GM18861 (cell line): ENCODE results near the gene ADORA1.

ENCODE experiments used
- ATAC-seq: cut with Tn5 transposase; IDR thresholded peaks from one replicate; pipeline ENCODE4 v1.9.1; 2021; ENCODE audit not compliant: unreplicated experiment

ADORA1 gene

GRCh38 chr1:203093754-203094410 lies 33.6 kb upstream of the ADORA1 start:
- ATAC-seq: no peak

DNA sequence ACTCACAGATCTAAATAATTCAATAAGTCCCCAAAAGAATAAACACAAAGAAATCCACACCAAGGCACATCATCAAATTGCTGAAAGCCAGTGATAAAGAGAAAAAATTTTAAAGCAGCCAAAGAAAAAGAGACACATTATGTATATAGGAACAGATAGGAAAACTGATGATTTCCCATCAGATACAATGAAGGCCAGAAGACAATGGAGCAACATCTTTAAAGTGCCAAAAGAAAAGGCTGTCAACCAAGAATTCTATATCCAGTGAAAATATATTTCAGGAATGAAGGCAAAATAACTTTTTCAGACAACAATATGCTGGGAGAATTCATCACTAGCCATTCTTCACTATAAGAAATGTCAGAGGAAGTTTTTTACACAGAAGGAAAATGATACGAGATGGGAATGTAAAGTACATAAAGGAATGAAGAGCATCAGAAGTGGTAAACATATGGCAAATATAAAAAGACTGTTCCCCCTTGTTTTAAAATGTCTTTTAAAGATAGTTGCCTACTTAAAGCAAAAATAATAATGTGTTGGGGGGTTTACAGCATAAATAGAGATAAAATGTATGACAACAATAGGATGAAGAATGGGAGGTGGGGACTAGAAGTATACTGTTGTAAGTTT lies 32.4 kb upstream of the ADORA1 start:
- no peak for ATAC-seq

DNA sequence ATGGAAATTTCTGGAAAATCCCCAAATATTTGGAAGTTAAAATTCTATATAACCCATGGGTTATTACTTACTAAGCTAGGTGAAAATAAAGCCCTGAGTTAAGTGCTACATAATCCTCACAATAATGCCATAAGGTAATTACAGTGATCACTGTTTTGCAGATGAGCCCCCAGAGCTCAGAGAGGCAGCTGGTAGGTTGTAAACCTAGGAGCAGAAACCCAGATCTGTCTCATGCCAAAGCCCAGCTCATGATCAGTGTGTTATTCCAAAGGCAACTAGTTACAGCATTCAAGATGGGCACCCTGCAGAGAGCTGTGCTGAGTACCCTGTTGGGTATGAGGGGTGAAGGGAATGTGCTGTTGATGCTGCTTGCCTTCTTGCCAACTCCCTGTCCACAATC lies 31.0 kb upstream of the ADORA1 start:
- no peak for ATAC-seq

DNA sequence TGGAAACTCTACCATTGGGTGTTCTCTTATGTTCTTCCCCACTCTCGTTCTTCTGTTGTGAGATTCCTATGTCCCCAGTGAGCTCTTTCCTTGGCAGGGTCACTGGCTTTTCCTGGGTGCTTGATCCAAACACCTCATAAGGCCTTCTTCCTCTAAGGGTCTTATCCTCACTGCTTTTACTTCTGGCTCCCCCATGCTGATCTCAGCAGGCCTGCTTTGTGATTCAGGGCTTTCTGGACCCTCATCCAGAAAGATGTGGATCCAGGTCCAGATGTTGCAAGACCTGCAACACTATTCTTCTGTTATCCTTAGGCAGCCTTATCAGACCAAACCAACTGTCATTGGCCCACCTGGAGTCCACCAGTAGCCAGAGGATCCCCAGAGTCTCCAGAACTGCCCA lies 30.5 kb upstream of the ADORA1 start:
- no peak for ATAC-seq

GRCh38 chr1:203098445-203098844 lies 29.1 kb upstream of the ADORA1 start:
- ATAC-seq: no peak

DNA sequence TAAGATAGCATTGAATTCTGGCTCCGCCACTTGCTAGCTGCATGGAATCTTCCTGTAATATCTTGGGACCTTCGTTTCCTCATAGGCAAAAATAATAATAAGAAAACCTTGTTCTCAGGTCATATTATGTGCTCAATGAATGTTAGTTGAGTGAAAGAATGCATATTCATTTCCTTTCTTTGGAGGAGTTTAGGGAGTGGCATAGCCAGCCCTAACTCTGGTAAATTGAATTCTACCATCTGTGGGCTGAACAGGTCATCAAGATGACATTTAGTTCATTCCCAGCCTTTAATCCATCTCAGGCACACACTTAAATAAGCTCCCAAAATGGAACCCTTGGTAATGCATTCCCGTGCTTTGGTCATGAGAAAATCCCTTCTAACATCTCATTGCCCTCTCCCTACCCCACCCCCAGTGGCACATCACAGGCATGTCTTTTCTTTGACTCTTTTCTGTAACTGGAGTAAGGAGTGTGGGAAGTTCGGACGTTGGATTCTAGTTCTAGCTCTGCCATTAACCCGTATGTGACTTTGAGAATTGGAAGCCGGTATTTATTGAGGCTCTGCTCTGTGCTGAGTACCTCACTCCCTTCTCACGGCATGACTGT lies 28.5 kb upstream of the ADORA1 start:
- ATAC-seq: no peak

GRCh38 chr1:203099805-203100515 lies 27.6 kb upstream of the ADORA1 start:
- ATAC-seq: no peak

- ATAC-seq: no peak
These were observed 27.0 kb upstream of the ADORA1 start for GRCh38 chr1:203100516-203100869.

DNA sequence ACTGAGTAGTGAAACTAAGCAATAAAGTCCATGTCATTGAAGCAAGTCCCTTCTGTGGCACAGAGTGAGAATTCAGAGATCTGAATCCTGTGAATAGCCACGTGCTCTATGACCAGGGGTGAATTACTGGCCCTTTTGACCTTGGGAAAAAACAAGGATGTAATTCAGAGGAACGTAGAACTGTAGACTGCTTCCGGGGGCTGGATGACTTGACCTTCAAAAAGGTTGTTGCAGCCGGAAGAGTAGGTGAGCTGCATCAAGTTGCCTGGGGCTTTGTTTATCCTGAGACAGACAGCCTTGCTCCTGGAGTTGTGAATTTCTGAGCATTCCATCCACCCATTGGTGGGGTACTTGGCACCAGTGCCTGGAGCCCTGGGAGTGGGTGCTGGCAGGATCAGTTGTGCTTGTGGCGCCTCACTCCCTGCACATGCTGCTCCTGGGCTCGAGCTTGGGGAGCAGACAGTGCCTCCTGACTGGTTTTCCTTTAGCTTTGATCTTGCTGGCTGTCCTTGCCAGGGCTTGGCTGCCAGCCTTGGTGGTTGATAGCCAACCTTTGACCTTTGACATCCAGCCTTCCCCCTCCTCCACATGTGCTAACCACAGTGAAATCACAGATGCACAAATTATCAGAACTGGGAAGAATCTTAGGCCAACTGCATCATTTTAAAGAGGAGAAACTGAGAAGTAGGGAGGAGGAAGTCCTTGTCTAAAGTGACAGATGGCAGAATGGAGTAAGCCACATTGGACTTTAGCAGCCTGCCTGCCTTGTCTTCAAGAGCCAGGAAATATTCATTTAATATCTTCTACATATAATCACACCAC lies 25.5 kb upstream of the ADORA1 start:
- ATAC-seq: no peak

DNA sequence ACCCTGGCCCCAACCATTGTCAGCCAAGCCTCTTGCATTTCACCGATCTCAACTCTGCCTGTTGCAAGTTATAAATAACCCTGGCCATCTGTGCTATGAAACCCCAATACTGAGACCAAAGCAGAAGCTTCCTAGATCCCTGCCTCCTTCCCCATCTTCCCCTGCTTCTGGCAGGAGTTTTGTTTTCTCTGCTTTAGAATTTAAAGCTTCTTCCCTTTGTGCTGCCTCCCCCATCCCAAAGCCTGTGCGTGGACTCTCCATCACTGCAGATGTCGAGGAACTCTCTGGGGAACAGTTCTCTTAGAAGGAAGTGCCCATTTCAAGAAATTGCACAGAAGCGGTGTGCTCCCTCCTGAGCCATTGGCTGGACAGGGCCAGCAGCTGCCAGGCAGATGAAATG lies 24.3 kb upstream of the ADORA1 start:
- no peak for ATAC-seq

GRCh38 chr1:203103829-203104495 lies 23.6 kb upstream of the ADORA1 start:
- ATAC-seq: no peak

DNA sequence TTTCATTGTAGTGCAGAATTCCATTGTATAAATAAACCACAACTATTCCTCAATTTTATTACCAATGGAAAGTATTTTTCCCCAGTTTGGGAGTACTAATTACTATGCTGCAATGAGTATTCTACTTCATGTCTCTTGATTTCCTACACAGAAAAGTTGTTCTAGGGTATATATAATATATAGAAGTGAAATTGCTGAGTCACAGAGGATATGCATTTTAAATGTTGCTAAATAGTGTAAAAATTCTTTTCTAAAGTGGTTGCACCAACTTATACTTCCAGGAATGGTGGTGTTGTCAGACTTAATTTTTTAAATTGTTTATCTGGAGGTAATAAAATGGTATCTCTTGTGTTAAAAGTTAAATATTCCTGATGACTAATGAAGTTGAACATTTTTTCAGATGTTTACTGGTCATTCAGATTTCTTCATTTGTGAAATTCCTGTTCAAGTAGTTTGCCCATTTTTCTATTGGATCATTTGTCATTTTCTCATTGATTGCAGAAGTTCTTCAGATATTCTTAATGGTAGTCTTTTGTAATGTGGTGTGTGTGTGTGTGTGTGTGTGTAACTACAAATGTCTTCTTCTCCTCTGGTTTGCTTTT lies 22.6 kb upstream of the ADORA1 start:
- no peak for ATAC-seq

DNA sequence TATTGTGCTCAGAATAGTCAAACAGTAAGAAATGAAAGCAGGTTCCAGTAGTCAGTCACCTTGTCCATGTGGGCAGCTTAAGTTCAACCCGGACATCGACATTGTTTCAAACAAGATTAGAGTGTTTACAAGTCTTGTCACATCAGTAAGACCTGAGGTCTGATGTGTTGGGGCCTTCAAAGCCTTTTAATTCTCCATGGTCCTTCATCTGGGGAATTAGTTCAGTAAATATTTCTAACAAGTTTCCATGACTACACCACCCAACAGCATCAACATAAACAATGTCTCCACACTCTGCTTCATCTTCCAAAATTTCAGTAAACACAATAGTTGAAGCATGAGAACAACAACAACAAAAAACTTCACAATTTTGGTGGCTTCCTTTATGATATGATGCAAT lies 15.1 kb upstream of the ADORA1 start:
- no peak for ATAC-seq

DNA sequence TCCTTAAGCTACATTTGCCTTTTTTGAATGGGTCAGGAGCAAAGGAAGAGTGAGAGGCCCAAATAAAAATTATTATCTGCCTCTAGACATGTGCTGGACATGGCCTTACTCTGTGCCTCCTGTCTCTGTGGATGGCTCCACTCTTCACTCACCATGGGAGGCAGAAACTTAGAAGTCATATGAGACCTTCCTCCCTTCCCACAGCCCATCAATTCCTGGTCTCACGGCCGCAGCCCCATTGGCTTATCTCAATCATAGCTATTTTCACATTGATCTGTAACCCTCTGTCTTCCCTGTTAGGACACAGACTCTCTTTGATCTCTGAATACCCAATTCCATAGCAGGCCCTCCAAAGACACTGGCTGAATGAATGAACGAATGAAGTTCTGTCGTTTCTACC lies 14.2 kb upstream of the ADORA1 start:
- no peak for ATAC-seq

GRCh38 chr1:203114202-203114601 lies 13.3 kb upstream of the ADORA1 start:
- no peak for ATAC-seq

GRCh38 chr1:203116091-203116820 lies 11.3 kb upstream of the ADORA1 start:
- no peak for ATAC-seq

DNA sequence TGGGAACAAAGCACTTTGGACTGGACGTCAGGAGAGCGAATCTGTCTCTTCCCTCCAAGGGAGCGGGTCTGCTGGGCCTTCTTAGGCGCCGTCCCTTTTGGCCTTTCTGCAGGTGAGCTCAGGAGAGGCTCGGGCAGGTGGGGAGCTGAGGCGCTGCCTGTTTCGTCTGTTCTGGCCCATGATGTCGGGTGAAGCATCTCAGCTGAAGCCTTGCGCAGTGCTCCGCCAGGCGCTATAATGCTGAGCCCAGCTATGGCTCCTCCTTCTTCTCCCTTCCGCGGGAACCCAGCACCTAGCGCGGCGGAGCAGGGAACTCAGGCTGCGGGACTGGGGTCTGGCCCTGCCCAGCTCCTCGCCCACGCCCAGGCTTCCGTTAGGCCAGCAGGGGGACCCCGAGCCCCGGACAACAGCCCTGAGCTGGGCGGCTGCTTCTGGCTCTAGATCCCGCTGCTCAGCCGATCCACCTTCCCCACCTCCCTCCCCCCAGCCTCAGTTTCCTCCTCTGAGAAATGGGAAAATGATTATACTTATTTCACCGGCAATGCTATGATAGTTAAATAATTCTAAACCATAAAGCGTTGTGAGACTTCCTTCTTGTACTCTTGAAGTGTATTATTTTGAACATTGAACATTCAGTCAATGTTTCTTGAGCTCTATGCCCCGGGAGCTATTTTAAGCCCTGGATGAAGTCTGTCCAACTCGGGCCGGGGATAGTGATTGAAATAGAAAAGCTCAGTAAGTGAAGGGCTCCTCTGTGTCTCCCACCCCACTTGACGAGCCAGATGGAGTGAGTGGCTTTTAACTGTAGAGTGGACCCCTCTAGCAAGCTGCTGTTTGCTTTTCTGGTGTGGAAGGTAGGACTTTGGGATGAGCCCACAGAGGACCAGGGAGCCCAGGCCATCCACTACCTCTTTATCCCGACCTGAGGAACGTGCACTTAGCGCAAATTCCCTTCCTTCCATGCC lies 9.6 kb upstream of the ADORA1 start:
- ATAC-seq: no peak

DNA sequence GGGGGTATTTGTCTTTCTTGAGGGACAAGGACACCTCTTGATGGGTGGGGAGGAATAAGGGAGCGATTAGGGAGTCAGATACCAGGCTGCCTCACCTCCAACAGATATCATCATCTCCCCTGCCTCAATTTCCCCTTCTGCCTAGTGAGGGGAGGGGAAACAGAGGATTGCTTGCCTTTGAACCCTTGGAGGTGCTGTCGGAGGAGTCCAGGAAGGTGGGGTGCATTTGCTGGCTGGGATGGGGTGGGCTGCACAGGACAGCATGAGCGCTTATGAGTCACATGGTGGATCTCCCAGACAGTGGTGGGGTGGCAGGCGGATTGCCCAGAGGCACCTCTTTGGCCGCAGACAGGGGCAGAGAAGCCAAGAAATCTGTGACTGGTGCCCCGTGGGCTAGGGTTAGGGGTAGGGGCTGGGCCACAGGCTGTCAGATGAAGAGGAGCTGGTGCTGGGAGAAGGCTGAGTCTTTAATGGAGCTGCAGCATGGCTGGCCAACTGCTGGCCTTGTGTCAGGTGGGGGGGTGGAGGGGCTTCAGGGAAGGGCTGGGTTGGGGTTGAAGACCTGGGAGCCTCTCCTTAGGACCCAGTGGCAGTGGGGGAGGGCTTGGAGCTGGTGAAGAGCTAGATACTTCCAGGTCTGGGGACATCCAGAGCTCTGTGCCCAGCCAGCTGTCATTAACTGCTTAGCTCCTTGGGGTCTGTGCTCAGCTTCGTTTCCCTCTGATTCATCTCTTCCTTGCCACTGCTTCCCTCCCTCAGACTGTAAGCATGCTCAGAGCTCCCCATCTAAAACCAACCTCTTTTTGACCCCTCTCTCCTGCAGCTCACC lies 7.0 kb upstream of the ADORA1 start:
- no peak for ATAC-seq
